HG03108 (cell line): ENCODE results near the gene THSD4.

Source experiments
- ATAC-seq: cut with Tn5 transposase; IDR thresholded peaks from one replicate; pipeline ENCODE4 v1.9.1; 2021; ENCODE audit warnings: moderate library complexity; ENCODE audit not compliant: unreplicated experiment

The THSD4 gene

DNA sequence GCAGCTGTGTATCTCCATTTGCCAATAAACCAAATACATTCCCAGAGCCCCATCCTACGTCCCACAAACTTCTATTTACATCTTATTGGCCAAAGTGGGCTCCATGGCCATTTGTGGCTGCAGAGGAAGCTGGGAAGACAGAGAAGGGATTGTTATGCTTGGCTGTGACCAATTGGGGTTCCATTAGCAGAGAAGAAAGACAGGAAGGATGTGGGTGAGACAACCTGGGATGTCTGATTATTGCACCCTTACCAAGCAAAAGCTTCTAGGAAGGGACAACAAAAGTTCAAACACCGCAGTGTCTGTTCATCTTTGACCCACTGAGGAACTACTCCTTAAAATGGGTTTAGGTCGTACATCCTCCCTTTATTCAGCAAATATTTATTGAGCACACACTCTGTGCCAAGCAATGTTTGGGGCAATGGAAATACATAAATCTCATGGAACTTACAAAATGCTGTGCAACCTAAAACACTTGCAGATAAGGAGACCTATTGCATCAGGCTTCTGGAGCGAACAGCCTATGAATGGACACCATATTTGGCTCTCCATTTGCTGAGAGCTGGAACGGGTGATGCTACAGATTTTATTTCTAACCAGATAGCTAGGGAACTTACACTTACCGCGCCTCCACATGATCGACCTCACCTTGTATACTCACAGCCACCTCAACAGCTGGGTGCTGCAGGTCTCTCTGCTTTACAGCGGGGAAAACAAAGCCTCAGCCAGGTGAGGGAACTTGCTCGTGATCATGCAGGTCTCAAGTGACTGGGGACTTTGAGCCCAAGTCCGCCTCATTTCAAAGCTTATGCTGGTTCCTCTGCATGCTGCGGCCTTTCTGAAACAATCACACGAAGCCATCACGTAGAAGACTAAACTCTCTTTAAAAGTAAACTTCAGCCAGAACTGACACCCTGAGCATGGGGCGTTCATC is 673.6 kb downstream of the THSD4 start:
- no peak for ATAC-seq

DNA sequence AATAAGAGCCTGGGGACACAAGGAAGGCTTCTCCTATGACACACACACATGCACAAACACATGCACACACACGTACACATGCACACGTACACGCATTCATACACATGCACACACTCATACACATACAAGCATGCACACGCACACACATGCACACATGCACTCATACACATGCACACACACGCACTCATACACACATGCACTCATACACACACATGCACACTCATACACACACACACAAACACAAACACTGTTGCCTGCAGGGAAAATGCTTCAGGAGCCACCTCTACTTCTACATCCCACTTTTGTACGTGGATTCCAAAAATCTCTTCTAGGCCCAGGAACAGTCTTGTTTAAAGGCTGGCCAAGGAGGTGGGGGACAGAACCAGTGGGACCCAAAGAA is 674.3 kb downstream of the THSD4 start:
- ATAC-seq, result no peak

DNA sequence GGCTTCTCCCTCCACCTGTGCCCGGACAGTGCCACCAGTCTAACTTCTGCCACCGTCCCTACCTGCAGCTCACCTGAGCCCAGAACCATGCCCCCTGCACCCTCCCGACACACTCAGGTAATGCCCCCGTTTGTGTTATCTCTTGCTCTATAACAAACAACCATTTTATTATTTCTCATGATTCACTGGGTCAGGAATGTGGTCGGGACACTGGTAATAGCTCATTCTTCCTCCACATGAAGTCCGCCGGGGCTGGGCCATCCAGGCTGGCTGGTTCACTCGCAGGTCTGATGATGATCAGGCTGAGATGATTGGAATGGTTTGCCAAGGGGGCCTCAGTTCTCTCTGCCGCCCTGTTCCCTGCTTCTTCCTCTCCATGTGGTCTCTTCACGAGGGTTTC is 674.8 kb downstream of the THSD4 start:
- no peak for ATAC-seq

DNA sequence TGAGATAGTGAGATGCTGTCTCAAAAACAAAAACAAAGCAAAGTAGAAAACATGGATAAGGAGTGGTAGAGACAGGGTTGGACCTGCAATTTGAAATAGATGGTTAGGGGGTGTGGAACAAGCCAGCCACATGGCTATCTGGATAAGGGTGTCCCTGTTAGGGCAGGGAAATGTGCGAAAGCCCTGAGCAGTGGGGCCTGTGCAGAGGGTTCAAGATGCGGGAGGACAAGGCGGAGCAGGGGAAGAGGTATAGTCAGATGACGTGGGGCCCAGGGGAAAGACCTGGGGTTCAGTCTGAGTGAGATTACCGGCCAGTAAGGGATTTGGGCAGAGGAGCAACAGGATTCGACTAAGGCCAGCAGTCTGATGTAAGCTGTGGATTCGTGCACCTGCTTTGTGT is 676.7 kb downstream of the THSD4 start:
- no peak for ATAC-seq

DNA sequence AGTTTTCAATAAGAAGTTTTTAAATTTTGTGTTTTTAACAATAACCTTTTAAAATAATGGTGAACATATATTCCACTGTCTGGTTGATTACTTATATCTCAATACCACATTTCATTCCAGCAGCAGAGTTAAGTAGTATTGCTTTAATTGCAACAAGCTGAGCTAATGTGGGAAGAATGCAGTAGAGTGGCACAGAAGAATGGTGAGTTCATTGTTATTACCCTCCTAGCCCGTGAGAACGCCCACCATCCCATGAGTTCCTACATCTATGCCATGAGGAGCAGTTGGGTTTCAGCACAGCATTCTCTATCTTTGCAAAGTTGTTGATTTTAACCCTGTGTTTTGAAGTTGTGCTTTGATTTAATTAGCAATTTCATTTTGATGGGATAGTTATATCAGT is 677.2 kb downstream of the THSD4 start:
- no peak for ATAC-seq

DNA sequence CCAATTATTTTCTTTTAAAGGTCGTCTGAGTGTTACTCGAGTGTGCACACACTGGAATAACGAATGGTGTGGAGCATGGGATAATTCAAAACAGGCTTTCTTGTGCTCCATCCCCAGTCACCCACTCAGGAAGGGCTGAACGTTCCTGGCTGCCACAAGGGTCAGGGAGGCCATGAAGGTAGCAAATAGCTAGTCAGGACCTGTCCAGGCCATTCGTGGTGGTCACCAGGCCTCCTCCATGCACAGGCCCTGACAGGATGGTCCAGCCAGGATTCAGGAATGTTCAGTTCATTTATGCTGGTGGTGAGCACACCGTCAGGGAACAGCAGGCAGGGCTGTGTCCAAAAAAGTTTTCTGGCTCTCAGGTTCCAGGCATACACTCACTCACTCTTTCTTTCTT is 683.4 kb downstream of the THSD4 start:
- no peak for ATAC-seq

DNA sequence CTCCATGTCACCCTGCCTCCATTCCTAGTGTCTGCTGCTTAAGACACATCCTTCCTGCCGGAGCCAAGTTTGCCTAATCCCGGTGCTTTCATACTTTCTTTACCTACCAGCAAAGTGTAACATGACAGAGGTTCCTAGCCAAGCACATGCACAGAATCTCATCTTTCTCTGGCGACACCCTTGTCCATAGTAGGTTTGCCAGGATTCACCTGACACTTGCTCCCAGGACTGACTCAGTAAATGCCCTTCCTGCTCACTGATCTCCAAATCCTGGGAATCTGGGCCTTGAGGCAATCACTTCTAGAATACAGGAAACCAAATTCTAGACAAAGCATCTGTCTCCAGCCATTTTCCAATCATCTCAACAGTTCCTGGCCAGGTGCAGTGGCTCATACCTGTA is 684.9 kb downstream of the THSD4 start:
- ATAC-seq, result no peak

DNA sequence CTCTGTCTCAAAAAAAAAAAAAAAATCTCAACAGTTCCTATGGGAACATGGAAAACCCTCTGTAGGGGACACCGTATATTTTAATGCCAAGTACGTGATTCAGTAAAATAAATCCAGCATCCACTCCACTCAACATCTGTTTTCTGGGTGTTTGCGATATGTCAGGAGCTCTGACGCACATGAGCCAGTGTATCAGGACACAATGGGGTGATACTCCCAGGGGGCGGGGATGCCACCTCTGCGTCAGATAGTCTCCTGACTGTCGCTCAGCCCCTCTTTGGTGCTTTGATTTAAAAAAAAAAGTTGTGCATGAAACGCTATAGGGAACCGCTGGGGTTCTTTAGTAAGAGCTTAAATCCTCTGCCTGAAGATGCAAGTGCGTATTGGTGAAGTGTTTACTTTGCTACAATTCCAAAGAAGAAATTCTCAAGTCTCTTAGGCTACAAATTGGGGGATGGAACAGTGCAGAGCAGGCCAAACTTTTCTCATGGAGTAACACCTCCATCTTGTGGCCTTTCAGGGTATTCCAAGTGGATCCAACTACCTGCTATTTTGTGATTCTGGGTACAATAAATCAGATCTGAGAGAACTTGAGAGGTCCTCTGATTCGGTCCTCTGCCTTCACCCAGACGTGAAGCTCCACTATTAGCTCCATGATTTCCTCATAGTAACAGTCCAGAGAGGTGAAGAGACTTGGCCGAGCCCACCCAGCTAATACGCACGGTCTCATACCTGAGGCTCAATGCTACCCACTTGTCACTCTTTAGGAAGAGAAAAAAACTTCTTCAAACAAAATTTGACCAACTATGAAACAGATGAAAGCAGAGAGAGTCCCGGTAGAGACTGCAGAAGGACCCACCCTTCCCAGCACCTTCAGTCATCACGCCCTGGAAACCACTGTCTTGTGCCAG is 685.8 kb downstream of the THSD4 start:
- ATAC-seq, result no peak

DNA sequence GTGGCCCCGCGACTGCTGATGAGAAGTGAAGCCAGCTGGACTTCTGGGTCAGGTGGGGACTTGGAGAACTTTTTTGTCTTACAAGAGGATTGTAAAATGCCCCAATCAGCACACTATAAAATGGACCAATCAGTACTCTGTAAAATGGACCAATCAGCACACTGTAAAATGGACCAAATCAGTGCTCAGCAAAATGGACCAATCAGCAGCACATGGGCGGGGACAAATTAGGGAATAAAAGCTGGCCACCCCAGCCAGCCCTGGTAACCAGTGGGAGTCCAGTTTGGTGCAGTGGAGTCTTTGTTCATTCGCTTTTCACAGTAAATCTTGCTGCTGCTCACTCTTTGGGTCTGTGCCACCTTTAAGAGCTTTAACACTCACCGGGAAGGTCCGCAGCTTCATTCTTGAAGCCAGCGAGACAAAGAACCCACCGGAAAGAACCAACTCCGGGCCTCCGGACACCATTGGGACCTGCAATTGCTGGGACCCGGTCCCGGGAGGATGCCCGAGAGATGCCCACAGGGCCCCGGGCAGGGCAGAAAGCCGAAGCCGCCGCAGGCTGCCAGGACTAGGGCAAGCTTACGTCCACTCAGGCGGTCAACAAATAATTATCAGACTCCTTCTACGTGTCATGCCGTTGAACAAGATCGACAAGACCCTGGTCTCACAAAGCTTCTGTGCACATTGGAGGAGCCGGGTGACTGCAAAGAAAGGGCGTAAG is 686.8 kb downstream of the THSD4 start:
- ATAC-seq, result no peak

DNA sequence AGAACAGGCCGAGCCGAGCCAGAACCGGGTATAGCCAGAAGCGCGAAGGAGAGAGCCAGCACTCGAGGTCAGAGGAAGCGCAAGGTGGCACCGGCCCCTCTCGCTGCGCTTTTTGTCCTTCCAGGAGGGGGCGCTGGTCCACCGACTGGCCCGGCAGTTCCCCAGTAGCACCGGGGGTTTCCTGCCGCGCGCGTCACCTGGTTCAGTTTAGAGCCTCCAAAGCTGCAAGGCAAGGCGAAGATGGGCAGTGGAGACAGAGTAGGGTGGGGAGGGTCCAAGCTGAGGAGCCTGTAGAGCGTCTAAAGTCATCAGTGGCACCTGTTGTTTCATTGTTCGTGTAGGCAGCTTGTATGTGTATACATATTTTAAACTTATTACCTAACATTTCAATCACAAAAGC is 687.5 kb downstream of the THSD4 start:
- no peak for ATAC-seq

DNA sequence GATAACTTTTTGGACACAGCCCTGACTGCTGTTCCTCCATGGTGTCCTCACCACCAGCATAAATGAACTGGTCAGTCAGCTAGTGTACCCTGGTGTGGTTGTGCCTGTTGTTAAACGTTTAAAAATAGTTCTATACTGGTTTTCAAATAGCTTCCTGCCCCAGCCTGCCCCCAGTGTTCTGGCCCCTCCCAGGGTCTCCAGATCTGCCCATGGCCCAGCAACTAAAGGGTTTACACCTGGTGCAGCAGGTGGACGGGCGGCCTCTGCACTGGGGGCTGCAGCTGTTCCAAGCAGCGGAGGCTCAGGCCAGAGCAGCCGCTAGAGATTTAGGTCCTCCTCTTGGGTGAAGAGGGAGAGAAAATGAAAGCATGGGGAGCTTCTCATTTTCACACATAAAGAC is 689.0 kb downstream of the THSD4 start:
- no peak for ATAC-seq

DNA sequence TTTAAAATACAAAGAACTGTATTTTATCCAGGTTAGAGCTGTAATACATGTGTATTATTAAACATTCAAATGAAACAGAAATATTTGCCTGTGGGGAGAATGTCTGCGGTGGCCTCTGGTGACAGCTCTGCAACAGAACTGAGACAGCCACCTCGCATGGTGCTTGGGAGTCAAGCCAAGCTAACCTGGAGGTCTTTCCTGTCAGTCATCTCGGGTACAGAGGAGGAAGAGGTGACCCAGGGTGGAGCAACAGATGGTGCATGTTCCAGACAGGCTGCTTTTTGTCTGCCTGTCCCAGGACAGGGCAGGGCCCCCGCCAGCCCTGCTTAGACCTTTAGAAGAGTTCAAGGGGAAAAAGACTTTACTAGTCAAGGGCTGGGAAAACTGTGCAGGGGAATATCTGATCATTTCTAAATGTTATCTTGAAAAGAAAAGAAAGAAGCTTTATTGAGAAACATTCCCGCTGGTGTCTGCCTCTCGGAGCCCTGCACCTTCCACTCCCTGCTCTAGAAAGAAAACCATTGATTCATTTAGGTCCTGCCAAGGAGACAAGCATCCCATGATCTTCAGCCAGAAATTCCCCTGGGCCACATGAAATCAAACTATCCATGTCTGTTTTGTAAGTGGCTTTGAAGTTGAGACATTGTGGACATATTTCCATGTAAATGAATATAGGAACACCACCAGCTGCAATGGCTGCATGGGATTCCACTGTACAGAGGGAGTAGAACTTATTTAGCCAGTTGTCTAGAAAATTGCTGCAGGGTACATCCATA is 689.6 kb downstream of the THSD4 start:
- ATAC-seq, result peak; percentile 69

DNA sequence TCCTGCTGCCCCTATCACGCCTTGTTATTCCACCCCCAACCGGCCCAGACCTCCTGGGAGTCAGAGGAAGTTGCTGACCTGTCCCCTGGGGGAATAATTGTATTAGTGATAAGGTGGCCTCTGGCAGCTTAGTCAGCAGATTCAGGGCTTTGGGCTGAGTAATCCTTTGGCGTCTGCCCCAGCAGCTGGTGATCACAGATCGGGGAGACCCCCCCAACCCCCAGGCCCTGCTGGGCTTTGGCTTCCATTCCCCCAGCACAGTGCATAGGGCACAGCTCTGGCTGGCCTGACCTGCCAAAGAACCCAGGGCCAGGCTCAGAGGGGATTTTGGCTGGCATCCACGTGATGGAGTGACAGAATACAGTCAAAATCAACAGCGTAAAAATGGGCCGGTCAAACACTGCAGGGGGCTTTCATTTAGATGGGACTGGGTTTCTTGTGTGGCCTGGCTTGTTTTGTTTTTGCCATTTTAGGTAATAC is 691.2 kb downstream of the THSD4 start:
- ATAC-seq, result no peak

DNA sequence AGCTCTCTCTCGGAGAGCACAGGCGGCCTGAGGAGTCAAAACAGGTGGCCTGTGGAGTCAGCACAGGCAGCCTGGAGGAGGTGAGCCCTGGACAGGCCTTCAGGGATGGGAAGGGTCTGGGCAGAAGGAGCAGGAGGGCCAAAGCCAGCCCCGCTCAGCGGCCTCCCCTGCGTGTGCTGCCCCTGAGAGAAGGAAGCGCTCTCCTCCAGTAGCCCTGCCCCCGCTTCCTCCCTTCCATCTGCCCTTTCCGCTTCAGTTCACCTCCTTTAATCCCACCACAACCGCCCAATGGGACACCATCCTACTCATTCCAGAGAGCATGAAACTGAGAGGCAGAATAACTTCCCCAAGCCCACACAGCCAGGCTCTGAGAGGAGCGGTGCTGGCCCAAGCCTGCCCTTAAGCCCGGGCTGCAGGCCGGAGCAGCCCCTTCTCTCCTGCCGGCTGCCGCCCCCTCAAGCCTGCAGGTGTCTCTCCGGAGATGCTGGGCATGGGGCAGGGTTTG is 691.9 kb downstream of the THSD4 start:
- ATAC-seq, result no peak

DNA sequence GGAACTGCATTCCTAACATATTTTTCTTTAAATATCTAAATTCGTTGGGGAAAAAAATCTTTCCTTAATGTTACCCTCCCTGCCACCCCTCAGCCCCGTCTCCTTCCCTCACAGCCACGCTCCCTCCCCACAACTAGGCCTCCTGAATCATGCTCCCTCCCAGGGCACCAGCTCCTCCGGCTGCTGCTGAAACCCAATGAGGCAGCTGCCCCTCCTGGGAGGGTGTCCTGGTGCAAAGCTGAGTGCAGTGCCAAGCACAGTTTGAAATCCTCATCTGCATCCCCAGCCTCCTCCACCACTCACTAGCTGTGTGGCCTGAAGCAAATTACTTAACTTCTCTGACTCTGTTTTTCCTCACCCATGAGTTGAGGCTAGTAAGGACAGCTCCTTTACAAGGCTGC is 692.4 kb downstream of the THSD4 start:
- no peak for ATAC-seq

DNA sequence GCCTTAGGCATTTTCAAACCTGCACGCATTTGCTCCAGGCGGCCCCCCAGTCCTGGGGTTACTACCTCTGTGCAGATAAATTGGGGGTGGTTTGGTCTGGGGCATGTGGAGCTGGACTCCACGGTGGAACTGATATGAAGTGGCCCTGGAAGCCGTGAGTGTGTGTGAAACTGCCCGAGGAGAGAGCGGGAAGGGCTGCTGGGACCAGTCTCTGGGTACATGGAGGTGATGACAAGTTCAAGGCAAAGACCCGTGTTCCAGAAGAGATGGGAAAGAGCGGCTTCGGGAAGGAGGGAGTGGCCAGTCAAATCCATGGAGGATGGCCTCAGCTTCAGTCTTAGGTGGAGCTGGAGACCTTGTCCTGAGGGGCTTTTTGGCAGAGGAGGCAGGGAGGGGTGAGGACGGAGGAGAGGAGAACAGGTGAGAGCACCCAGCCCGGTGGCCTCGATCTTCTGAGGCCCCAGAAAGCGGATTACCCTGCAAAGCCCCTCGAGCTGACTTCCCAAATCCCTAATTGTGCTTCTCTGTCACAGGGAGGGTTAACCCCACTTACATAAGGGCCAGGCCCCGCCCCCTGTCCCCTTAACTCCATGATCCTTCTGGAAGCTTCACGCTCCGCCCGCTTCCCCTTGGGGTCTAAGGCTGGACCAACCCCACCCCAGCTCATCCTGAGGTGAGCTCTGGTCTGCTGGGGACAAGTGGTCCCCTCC is 693.2 kb downstream of the THSD4 start:
- no peak for ATAC-seq

DNA sequence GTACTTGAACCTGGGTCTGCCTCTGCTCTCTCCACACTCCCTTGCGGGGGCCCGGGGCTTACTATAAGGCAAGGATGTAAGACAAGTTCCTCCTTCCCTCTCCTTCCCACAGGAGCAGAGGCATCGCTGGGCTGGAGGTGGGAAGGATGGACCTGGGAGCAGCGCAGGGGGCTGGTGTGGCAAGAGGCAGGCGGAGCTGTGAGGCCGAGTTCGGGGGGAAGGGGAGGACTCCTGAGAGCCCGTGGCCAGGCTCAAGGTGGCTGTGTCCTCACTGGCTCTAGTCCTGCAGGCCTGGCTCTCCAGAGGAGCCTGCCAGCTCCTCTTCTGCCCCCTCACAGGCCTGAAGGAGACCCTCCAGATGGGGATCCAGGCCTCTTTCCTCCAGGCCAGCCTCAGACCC is 694.1 kb downstream of the THSD4 start:
- no peak for ATAC-seq

DNA sequence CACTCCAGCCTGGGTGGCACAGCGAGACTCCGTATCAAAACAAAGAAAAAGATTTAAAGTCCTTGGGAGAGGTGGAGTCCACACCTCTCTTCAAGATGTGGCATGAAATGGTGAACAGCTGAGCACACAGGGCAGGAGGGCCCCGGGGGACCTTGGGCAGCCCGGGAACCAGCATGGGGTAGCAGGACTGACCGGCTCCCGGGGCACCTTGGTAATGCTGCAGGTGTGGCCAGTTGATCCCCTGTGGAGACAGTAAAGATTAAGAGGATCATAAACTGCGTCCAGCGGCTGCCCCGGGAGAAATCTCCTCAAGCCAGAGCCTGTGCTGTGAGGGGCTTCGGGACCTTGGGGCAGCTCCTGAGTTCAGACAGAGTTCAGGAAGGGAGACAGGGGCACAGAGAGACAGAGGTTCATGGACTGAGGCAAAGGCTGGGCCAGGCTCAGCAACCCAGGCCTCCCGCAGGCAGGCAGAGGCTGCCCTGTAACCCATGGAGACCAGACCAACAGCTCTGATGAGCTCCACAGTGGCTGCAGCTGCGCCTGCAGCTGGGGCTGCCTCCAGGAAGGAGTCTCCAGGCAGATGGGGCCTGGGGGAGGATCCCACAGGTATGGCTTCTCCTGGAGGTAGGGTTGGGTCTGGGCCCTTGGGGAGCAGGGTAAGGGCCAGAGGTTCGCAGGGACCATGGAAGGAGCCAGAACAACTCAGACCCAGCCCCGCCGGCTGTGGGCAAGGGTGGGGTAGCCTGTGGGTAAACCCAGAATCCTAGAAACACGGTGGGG is 695.2 kb downstream of the THSD4 start, which contains the start of gene NR2E3:
TSS of gene NR2E3 (plus strand) at position 299 of the 780 bp plus-strand sequence. CDS start at position 489, 190 bp downstream.
- ATAC-seq, result no peak
